Measurements from ENCODE around the gene ADCY9.
A peak's percentile ranks its signal among the peaks of the same experiment; 100 is the strongest.
"Not testable (repeated sequence)": the region's sequence is repeated elsewhere in the genome, so short reads cannot be mapped to it uniquely, and the experiment has no call there.

The ADCY9 gene

GRCh38 chr16:4116325-4117249, at the start of gene ADCY9:
Gene ADCY9, minus strand, starts transcription at chr16:4116442. Its CDS starts 1,000 bp downstream, at chr16:4115442.
- peak; percentile 57 for DNase-seq

GRCh38 chr16:4160658-4161430, 44.6 kb upstream of the ADCY9 start:
- no peak for DNase-seq

DNA sequence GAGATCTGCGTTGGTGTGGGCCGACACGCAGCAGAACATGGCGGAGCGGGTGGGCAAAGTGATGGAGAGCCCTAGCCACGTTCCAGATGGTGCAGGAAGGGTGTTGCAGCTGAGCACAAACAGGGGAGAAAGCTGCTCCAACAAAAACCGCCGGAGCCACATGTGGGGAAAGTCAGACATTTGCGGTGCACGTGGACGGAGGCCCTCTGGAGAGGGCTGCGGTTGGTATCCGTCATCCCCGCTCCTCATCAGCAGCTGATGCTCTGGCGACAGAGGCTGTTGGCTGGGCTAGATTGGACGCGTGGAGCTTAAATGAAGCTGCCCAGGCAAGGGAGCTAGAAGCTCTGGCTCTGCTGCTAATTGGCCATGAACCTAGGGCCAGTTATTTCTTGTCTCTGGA, 43.5 kb upstream of the ADCY9 start:
- no peak for DNase-seq

GRCh38 chr16:4158143-4159093, 42.2 kb upstream of the ADCY9 start:
- DNase-seq: no peak

- DNase-seq: no peak
Observed at GRCh38 chr16:4157376-4157825, 41.2 kb upstream of the ADCY9 start.

DNA sequence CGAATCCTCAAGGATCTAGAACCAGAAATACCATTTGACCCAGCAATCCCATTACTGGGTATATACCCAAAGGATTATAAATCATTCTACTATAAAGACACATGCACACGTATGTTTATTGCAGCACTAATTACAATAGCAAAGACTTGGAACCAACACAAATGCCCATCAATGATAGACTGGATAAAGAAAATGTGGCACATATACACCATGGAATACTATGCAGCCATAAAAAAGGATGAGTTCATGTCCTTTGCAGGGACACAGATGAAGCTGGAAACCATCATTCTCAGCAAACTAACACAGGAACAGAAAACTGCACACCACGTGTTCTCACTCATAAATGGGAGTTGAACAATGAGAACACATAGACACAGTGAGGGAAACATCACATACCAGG, 40.3 kb upstream of the ADCY9 start:
- not testable (repeated sequence) for DNase-seq

DNA sequence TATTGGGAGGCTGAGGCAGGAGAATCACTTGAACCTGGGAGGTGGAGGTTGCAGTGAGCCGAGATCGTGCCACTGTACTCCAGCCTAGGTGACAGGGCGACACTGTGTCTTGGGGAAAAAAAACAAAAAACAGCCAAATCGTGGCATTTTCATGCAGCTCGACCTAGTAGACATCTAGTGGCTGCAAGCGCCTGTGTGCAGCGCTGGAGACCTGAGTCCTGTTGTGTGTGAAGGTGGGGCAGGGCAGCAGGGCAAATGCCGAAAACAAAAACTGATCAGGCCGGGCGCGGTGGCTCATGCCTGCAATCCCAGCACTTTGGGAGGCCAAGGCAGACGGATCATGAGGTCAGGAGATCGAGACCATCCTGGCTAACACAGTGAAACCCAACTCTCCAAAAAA, 37.1 kb upstream of the ADCY9 start:
- not testable (repeated sequence) for DNase-seq

GRCh38 chr16:4152267-4152666, 36.0 kb upstream of the ADCY9 start:
- no peak for DNase-seq

DNA sequence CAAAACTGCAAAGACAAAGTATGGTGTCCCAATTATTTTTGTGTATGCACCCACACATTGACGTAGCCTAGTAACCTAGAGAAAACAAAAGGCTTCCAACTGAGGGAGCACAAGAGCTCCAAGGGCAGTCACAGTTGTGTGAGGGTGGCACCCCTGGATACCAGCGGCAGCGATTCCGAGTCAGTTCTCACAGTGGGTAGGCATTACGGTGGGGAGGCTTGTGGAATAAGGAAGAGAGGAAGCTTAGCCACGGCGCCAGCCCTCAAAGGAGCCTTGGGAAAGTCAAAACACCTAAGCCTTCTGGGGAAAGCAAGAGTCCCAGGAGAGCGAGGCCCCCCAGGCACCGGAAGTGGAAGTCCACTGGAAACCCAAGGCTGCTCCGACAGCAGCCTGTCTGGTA, 31.0 kb upstream of the ADCY9 start:
- no peak for DNase-seq

DNA sequence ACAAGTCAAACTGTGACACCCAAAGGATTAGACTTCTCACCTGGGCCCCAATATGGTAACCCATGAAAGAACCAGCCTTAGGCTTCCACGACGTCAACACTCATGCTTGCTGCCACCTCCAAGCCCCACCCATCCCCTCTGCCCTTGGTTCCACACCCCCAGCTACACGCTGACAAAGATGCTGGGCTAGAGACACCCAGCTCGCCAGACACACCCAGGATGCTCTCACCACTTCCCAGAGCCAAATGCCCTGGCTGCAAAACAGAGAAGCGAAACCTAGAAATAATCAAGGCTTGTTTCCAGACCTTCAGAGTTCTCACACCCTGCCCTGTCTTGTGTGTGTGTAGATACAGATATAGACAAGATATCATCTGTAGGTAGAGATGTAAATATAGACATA, 26.0 kb upstream of the ADCY9 start:
- DNase-seq: no peak

GRCh38 chr16:4141604-4142003, 25.4 kb upstream of the ADCY9 start:
- DNase-seq: no peak

DNA sequence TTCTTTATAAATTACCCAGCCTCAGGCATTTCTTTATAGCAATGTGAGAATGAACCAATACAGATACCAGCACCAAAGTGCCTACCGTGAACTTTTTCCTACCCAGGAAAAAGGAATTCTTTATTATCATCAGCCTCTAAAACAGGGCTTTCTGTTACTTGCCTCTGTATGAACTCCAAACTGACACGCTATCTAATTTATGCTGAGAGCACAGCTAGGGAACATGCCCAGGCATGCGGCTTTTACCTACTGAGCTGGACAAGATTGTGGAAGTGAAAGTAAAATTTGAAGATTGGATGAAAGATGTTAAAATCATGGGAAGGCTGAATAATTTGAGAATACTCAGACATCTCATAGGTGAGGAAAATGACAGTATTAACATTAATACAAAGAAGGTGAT, 24.4 kb upstream of the ADCY9 start:
- DNase-seq: no peak

DNA sequence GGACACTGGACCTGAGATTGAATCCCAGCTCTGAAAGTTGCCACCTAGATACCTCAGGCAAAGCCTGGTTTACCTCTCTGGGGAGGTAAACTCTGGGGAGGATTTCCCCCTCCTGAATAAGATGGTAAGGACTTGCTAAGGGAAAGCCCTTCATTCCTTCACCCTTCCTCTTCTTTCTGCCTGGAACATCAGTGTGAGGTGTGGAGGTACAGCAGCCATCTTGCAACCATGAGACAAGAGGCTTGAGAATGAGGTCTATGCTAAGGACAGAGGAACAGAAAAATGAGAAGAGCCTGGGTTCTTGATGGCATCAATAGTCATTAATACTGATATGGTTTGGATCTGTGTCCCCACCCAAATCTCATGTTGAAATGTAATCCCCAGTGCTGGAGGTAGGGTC, 23.7 kb upstream of the ADCY9 start:
- DNase-seq: no peak

GRCh38 chr16:4138713-4139112, 22.5 kb upstream of the ADCY9 start:
- no peak for DNase-seq

DNA sequence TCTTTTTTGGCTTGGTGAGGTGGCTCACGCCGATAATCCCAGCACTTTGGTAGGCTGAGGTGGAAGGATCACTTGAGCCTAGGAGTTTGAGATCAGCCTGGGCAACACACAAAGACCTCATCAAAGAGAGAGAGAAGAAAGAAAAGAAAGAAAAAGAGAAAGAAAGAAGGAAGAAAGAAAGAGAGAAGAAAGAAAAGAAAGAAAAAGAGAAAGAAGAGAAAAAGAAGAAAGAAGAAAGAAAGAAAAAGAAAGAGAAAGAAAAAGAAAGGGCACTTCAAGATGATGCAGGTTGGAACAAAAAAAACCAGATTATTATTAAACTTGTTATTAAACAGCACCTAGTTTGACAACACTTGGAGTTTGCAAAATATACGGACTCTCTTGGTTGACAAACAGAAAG, 21.2 kb upstream of the ADCY9 start:
- no peak for DNase-seq

DNA sequence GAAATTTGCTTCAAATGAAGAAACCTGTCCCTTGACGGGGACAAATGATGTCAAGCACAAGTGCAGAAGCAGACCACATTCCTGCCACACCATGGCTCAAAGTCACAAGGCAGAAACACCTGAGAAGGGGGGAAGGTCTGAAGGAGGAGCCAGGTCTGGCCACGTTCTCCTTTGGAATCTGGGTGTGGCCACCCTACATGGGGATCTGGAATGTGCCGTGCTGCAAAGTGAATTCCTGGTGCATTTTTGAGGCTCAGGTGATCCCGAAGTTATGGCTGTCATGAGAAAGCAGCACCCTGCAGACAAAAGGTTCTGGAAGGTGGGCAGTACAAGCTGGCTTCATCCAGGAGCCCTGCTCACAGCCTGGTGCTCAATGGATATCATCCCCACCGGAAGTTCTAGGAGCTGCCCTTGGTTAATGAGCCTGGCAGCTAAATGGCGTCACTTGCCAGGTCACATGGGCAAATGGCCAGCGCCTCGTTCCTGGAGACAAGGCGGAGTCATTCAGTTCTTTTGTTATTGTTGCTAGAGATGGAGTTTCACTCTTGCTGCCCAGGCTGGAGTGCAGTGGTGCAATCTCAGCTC, 20.1 kb upstream of the ADCY9 start:
- DNase-seq: no peak

GRCh38 chr16:4135537-4135936, 19.3 kb upstream of the ADCY9 start:
- no peak for DNase-seq

DNA sequence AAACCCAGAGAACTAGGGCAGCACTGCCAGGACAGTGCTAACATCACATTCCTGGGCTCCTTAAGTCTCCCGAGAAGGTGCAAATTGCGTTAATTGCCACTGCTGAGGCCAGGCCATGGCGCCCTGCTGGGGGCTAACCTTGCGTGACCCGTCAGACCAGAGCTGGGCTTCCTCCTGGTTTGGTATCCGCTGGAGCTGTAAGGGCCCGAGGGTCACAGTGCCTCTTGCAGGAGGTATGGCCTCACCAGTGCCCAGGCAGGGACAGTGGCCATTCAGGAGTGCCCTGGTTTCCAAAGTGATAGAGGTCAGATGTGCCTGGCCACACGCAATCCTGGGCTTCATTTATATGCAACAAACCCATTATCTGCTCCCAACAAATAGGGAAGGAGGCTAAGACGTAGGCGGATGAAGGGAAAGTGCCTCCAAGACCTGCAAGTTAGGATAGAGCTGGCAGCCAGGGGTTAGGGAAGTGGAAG, 17.7 kb upstream of the ADCY9 start:
- no peak for DNase-seq

DNA sequence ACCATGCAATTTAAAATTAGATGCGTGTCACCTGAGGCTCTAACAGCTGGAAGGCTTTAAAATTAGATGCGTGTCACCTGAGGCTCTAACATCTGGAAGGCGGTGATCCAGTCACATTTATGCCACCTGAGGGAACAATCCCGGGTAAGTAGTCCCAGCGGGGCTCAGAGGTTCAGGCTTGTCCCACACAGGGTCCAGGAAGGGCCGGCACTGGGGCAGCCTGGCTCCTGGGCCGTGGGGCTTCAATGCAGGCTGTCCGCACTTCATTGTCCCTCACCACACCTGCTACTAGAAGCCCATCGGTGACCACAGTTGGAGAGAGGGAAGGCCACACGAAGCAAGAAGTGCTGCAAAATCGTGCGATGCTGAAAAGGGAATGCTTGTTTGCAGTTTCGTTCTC, 15.4 kb upstream of the ADCY9 start:
- no peak for DNase-seq

- no peak for DNase-seq
Observed at GRCh38 chr16:4124535-4125294, 8.5 kb upstream of the ADCY9 start.

DNA sequence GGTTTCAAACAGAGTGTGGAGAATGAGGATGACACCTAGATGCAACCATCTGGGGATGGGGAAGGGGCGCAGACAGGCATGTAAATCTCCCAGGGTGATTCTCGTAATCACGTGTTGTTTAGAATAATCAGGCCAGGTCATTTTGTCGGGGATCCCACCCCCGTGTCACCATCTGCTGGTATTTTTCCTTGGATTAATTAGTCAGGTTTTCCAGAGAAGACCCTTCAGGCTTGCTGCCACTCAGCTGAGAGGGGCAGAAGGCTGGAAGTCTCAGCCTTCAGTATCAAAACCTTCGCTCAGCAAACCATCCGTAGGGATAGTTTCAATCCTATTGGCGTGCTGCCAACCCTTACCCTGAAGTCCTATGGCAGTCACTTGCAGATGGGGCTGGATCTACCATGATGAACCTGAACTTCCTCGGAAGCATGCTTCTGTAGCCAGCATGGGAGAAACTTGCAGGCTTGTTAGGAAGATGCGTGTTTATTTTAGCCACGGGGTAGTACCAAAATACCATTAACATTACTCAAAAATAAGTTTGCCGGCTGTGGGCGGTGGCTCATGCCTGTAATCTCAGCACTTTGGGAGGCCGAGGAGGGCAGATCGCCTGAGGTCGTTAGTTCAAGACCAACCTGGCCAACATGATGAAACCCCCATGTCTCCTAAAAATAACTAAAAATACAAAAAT, 7.5 kb upstream of the ADCY9 start:
- no peak for DNase-seq

Measured in NCI-H2227 treated with DMSO at 0.1 percent for 48 hours (cell line).